Right atrium auricular region (tissue), 2 donors: ENCODE results near the gene RELB. TPM values are rescaled to one million over a fixed set of nuclear protein-coding genes. Genes with fewer than 3 reads are reported as not detected.
A peak's percentile ranks its signal among the peaks of the same experiment; 100 is the strongest.

Experiments used
- DNase-seq: peaks from one replicate; pipeline ENCODE4 v3.0.0-alpha.2; 2019; ENCODE audit warnings: low spot score
- H3K27ac ChIP-seq, 2 donors: fragments of 200-600 bp; sonication (generic); 1 replicate in 1 of 2; 2 replicates in 1 of 2; pipeline ENCODE4 v1.5.1; 2016 to 2019
- H3K27me3 ChIP-seq, 2 donors: fragments of 200-600 bp; sonication (generic); one replicate each; pipeline versions ENCODE4 v1.5.1 to v1.6.0; 2017 to 2019
- H3K36me3 ChIP-seq: fragments of 200-600 bp; sonication (generic); one replicate; pipeline ENCODE4 v1.5.1; 2016
- H3K4me1 ChIP-seq, 2 donors: fragments of 200-600 bp; sonication (generic); one replicate each; pipeline versions ENCODE4 v1.5.1 to v1.6.0; 2017 to 2019
- H3K4me3 ChIP-seq, 2 donors: fragments of 200-600 bp; sonication (generic); 1 replicate in 1 of 2; 2 replicates in 1 of 2; pipeline ENCODE4 v1.5.1; 2017 to 2019; ENCODE audit warnings: mild to moderate bottlenecking in 1 of 2, moderate library complexity in 1 of 2
- H3K9me3 ChIP-seq, 2 donors: fragments of 200-600 bp; sonication (generic); one replicate each; pipeline ENCODE4 v1.5.1; 2019
- CTCF ChIP-seq, 2 donors: fragments of 200-600 bp; sonication (generic); IDR thresholded peaks; one replicate each; pipeline ENCODE4 v1.5.1; 2019; ENCODE audit warnings: antibody characterized with exemption in 2 of 2
- total RNA-seq, 2 donors: library from RNA; depleted of rRNA; stranded (reverse); fragments of >200 nt; gene quantifications; one replicate each; pipeline ENCODE4 v1.1.0, GENCODE V29; 2016

The RELB gene
- total RNA-seq, 2 donors from 2014 or later, result 1.3 to 3.1 TPM

GRCh38 chr19:45032421-45032820 is 31.2 kb downstream of the RELB start:
- TF ChIP-seq CTCF (IDR thresholded peaks at IDR 0.05), result no peak
- peaks cover 19% of the 10 kb centered on the region for H3K36me3 ChIP-seq
- DNase-seq, result no peak
- no peaks in the 10 kb centered on the region for H3K4me1 ChIP-seq
- no peaks in the 10 kb centered on the region for H3K27me3 ChIP-seq
- H3K27ac ChIP-seq, result no peak overlapping the region
- no peak overlapping the region for H3K4me3 ChIP-seq
- H3K9me3 ChIP-seq, result no peaks in the 10 kb centered on the region

GRCh38 chr19:45035755-45036154 is 34.5 kb downstream of the RELB start:
- Histone ChIP-seq H3K36me3 (peaks cover 6% of the 10 kb centered on the region), H3K4me1 (peaks cover 0 to 20% of the 10 kb centered on the region in 2 donors), H3K27ac (no peak overlapping the region), H3K27me3 (no peaks in the 10 kb centered on the region), H3K9me3 (no peaks in the 10 kb centered on the region), H3K4me3 (no peak overlapping the region)
- TF ChIP-seq CTCF (IDR thresholded peaks at IDR 0.05), result no peak
- DNase-seq, result no peak

GRCh38 chr19:45037393-45038169 is 36.3 kb downstream of the RELB start:
- DNase-seq, result no peak
- H3K9me3 ChIP-seq, result no peaks in the 10 kb centered on the region
- H3K36me3 ChIP-seq, result peaks cover 23% of the 10 kb centered on the region
- no peak overlapping the region for H3K4me3 ChIP-seq
- no peaks in the 10 kb centered on the region for H3K27me3 ChIP-seq
- H3K4me1 ChIP-seq, result peaks cover 0 to 38% of the 10 kb centered on the region in 2 donors
- no peak for TF ChIP-seq CTCF (IDR thresholded peaks at IDR 0.05)
- H3K27ac ChIP-seq, result no peak overlapping the region

- Histone ChIP-seq H3K27ac (peak within 1 kb of the TSS; percentile 93 to 95), H3K4me3 (peak within 1 kb of the TSS; percentile 91 to 93), H3K27me3 (no peaks in the 10 kb centered on the region), H3K36me3 (peaks cover 38% of the 10 kb centered on the region), H3K9me3 (no peaks in the 10 kb centered on the region), H3K4me1 (peaks cover 0 to 38% of the 10 kb centered on the region in 2 donors)
- DNase-seq, result peak; percentile 89
- TF ChIP-seq CTCF (IDR thresholded peaks at IDR 0.05), result peak in 1 of 2 donors; percentile 26
Measured at GRCh38 chr19:45038931-45039893, 37.9 kb downstream of the RELB start, which contains the start of gene CLASRP. CLASRP (plus strand) TSS chr19:45039045; CDS start chr19:45040213, 1,168 bp downstream.

- no peaks in the 10 kb centered on the region for H3K27me3 ChIP-seq
- peak overlapping the region; percentile 93 to 95 for H3K27ac ChIP-seq
- peaks cover 0 to 43% of the 10 kb centered on the region in 2 donors for H3K4me1 ChIP-seq
- peaks cover 48% of the 10 kb centered on the region for H3K36me3 ChIP-seq
- no peak for TF ChIP-seq CTCF (IDR thresholded peaks at IDR 0.05)
- no peak for DNase-seq
- peak overlapping the region; percentile 91 to 93 for H3K4me3 ChIP-seq
- H3K9me3 ChIP-seq, result no peaks in the 10 kb centered on the region
Measured at GRCh38 chr19:45040059-45040771, 39.0 kb downstream of the RELB start.
